IPS-15b (cell line): Measurements from ENCODE around the gene VPS13C.

Source experiments
- H3K27me3 ChIP-seq: one replicate; pipeline ENCODE4 v1.6.1; 2013; ENCODE audit warnings: low read length; ENCODE audit not compliant: control insufficient read depth, insufficient read depth
- H3K36me3 ChIP-seq: one replicate; pipeline ENCODE4 v1.6.1; 2013; ENCODE audit warnings: low read length; ENCODE audit not compliant: control insufficient read depth, insufficient read depth
- H3K4me1 ChIP-seq: one replicate; pipeline ENCODE4 v1.6.1; 2013; ENCODE audit warnings: mild to moderate bottlenecking, low read length; ENCODE audit not compliant: control insufficient read depth, insufficient read depth
- H3K4me3 ChIP-seq: one replicate; pipeline ENCODE4 v1.5.1; 2013; ENCODE audit warnings: low read depth, low read length
- H3K9ac ChIP-seq: one replicate; pipeline ENCODE4 v1.6.1; 2013; ENCODE audit warnings: low read depth, mild to moderate bottlenecking, low read length
- H3K9me3 ChIP-seq: one replicate; pipeline ENCODE4 v1.6.1; 2013; ENCODE audit warnings: mild to moderate bottlenecking, low read length; ENCODE audit not compliant: control insufficient read depth, insufficient read depth

VPS13C gene

GRCh38 chr15:61915640-61916039, 144.6 kb downstream of the VPS13C start:
- no peaks in the 10 kb centered on the region for H3K4me1 ChIP-seq
- no peaks in the 10 kb centered on the region for H3K9me3 ChIP-seq
- no peaks in the 10 kb centered on the region for H3K27me3 ChIP-seq
- H3K4me3 ChIP-seq, result no peak overlapping the region
- H3K36me3 ChIP-seq, result no peaks in the 10 kb centered on the region
- H3K9ac ChIP-seq, result no peak overlapping the region

DNA sequence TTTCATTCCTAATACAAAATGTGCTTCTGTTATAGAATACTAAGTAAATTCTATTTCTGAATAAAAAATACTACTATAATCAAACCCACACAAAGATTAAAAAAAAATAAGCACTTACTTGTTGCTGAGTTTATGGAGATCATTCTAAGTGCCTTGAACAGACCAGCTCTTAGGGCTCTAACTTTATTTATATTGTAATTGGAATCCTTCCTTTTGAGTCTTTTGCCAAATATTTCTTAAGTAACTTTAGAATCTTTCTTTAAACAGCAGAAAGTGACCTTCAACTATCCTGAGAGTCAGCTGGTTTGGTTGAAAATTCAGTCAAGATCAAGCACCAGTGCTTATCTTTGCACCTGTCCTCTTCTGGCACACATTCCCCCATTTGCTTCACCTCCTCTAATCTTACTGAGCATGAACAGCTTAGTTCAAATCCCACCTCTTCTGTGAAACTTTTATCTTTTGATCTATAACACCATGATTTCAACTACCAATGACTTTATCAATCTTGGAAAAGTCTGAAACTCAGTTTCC, 149.3 kb downstream of the VPS13C start:
- no peaks in the 10 kb centered on the region for H3K36me3 ChIP-seq
- H3K9ac ChIP-seq, result no peak overlapping the region
- no peaks in the 10 kb centered on the region for H3K9me3 ChIP-seq
- no peaks in the 10 kb centered on the region for H3K4me1 ChIP-seq
- H3K27me3 ChIP-seq, result no peaks in the 10 kb centered on the region
- H3K4me3 ChIP-seq, result no peak overlapping the region

DNA sequence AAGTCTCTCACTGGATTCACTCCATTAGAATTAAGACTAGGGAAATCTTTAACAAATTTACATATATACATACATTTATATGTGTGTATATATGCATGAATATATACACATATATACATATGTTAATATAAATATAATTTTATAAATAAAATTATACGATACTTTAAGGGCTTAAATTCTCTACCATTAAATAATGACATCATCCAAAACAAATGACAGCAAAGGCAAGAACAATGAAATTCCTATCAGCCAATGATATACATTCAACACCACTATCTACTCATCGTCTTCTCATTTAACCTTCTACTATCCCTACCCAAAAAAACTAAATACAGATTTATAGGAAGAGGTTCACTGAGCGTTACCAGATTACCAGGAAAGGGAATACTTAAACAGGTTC, 152.0 kb downstream of the VPS13C start:
- no peaks in the 10 kb centered on the region for H3K4me1 ChIP-seq
- no peak overlapping the region for H3K4me3 ChIP-seq
- H3K36me3 ChIP-seq, result no peaks in the 10 kb centered on the region
- H3K27me3 ChIP-seq, result no peaks in the 10 kb centered on the region
- H3K9ac ChIP-seq, result no peak overlapping the region
- no peaks in the 10 kb centered on the region for H3K9me3 ChIP-seq

DNA sequence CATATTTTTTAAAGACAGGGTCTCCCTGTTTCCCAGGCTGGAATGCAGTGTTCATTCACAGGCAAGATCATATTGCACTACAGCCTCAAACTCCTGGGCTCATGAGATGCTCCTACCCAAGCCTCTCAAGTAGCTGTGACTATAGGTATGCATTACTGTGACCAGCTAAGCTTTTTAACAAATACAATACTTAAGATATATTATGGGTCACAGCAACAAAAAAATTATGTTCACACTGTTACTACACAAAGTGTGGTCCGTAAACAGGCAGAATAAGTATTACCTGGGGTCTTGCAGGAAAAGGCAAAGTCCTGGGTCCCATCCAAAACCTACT, 152.5 kb downstream of the VPS13C start:
- Histone ChIP-seq H3K9me3 (no peaks in the 10 kb centered on the region), H3K4me1 (no peaks in the 10 kb centered on the region), H3K36me3 (no peaks in the 10 kb centered on the region), H3K9ac (no peak overlapping the region), H3K4me3 (no peak overlapping the region), H3K27me3 (no peaks in the 10 kb centered on the region)

DNA sequence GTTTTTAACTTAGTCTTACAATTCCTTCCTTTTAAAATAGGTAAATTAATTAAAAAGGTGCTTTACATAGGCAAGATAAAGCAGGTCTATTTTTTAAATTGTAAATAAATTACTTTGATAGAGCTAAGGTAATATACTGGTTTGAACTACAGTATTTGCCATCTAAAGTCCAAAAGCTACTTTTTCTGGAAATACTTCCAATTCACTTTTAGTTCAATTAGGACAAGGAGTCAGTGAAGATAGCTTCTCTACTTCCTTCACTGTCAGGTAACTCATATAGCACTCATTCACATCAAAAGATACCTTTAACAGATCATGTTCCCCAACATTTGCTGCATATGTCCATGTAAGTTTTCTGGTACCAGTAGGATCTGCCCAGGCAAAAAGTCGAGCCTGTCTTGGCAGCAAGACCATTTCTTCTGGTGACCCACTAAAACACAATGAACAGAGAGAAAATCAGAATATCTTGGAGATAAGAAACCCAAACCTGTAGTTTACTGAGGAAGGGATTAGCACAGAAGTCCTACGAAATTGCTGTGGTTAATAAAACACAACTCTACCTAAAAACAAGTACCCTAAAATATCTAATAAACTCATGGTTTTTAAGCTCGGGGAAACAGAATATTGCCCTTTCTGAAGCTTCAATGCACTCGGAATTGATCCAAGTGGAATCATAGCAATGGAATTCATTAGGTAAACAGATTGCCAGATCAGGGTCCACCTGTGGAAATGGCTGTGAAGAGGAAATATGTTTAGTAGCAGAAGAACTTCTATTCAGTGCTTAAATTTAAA, 153.1 kb downstream of the VPS13C start:
- H3K9ac ChIP-seq, result no peak overlapping the region
- no peak overlapping the region for H3K4me3 ChIP-seq
- no peaks in the 10 kb centered on the region for H3K4me1 ChIP-seq
- no peaks in the 10 kb centered on the region for H3K9me3 ChIP-seq
- H3K36me3 ChIP-seq, result no peaks in the 10 kb centered on the region
- no peaks in the 10 kb centered on the region for H3K27me3 ChIP-seq

GRCh38 chr15:61893146-61893545, 167.1 kb downstream of the VPS13C start:
- Histone ChIP-seq H3K4me1 (no peaks in the 10 kb centered on the region), H3K9ac (no peak overlapping the region), H3K9me3 (no peaks in the 10 kb centered on the region), H3K27me3 (no peaks in the 10 kb centered on the region), H3K4me3 (no peak overlapping the region), H3K36me3 (no peaks in the 10 kb centered on the region)

- H3K4me1 ChIP-seq, result no peaks in the 10 kb centered on the region
- H3K4me3 ChIP-seq, result no peak overlapping the region
- no peaks in the 10 kb centered on the region for H3K36me3 ChIP-seq
- H3K27me3 ChIP-seq, result no peaks in the 10 kb centered on the region
- no peaks in the 10 kb centered on the region for H3K9me3 ChIP-seq
- no peak overlapping the region for H3K9ac ChIP-seq
These were observed 168.1 kb downstream of the VPS13C start for GRCh38 chr15:61892140-61892539.

- Histone ChIP-seq H3K36me3 (no peaks in the 10 kb centered on the region), H3K4me3 (no peak overlapping the region), H3K9ac (no peak overlapping the region), H3K27me3 (no peaks in the 10 kb centered on the region), H3K4me1 (no peaks in the 10 kb centered on the region), H3K9me3 (no peaks in the 10 kb centered on the region)
These were observed 170.1 kb downstream of the VPS13C start for GRCh38 chr15:61890106-61890505.

GRCh38 chr15:61889706-61890105, 170.5 kb downstream of the VPS13C start:
- no peak overlapping the region for H3K9ac ChIP-seq
- no peaks in the 10 kb centered on the region for H3K9me3 ChIP-seq
- H3K27me3 ChIP-seq, result no peaks in the 10 kb centered on the region
- H3K36me3 ChIP-seq, result no peaks in the 10 kb centered on the region
- H3K4me3 ChIP-seq, result no peak overlapping the region
- no peaks in the 10 kb centered on the region for H3K4me1 ChIP-seq

DNA sequence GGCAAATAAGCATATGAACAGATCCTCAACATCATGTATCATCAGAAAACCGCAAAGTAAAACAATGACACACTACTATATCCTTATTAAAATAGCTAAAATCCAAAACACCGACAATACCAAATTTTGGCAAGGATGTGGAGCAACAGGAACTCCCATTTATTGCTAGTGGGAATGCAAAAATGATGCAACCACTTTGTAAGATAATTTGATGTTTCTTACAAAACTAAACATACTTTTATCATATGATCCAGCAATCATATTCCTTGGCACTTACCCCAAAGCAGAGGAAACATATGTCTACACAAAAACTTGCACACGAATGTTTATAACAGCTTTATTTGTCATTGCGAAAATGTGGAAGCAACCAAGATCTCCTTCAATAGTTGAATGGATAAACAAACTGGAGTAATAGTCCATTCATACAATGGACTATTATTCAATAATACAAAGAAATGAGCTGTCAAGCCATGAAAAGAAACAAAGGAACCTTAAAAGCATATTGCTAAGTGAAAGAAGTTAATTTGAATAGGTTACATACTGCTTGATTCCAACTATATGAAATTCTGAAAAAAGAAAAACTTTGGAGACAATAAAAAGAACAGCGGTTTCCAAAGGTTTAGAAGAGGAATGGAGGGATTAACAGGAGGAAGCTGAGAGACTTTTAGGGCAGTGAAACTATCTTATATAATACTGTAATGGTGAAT, 172.0 kb downstream of the VPS13C start:
- no peaks in the 10 kb centered on the region for H3K4me1 ChIP-seq
- H3K27me3 ChIP-seq, result no peaks in the 10 kb centered on the region
- H3K36me3 ChIP-seq, result no peaks in the 10 kb centered on the region

GRCh38 chr15:61880084-61880483, 180.2 kb downstream of the VPS13C start:
- no peaks in the 10 kb centered on the region for H3K4me1 ChIP-seq
- no peaks in the 10 kb centered on the region for H3K27me3 ChIP-seq
- H3K4me3 ChIP-seq, result no peak overlapping the region
- no peak overlapping the region for H3K9ac ChIP-seq
- no peaks in the 10 kb centered on the region for H3K9me3 ChIP-seq
- H3K36me3 ChIP-seq, result no peaks in the 10 kb centered on the region

More for the DNA sequence above, 172.0 kb downstream of the VPS13C start:
- Histone ChIP-seq H3K4me3 (no peak overlapping the region), H3K9ac (no peak overlapping the region), H3K9me3 (no peaks in the 10 kb centered on the region)

DNA sequence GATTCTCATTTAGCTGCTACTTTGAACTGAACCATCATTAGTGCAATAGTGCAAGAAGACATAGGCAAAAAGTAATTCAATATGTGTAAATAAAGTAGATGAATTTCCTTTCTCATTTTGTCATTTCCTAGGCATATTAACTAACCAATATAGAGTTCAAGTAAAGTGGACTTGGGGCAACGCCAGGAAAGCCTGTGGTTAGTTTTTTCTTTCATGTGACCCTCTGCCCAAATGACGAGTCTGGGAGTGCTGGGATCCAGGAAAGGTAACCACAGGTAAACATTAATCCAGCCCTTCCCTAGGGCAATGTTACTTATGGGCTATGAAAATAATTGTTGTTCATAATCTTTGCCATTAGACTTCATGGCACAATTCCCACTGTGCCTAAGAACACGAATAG, 181.0 kb downstream of the VPS13C start:
- Histone ChIP-seq H3K9ac (no peak overlapping the region), H3K4me3 (no peak overlapping the region), H3K27me3 (no peaks in the 10 kb centered on the region), H3K36me3 (no peaks in the 10 kb centered on the region), H3K4me1 (no peaks in the 10 kb centered on the region), H3K9me3 (no peaks in the 10 kb centered on the region)
